OCI-LY1 (cell line): ENCODE data around the gene EPN3.

ENCODE experiments used
- EZH2 ChIP-seq: fragments of 200-600 bp; sonication (generic), shearing (Covaris generic); IDR thresholded peaks from 2 replicates; pipeline ENCODE4 v1.8.0; 2017; ENCODE audit warnings: borderline replicate concordance, mixed run types, mild to moderate bottlenecking, antibody characterized with exemption, low read length, moderate library complexity, mixed read lengths
- TF ChIP-seq, protein P1 (sequence below): fragments of 200-600 bp; sonication (generic), shearing (Covaris generic); IDR thresholded peaks from 2 replicates; pipeline ENCODE4 v1.5.1; 2017; ENCODE audit warnings: mild to moderate bottlenecking, antibody characterized with exemption, low read length, moderate library complexity, mixed read lengths

DNA sequence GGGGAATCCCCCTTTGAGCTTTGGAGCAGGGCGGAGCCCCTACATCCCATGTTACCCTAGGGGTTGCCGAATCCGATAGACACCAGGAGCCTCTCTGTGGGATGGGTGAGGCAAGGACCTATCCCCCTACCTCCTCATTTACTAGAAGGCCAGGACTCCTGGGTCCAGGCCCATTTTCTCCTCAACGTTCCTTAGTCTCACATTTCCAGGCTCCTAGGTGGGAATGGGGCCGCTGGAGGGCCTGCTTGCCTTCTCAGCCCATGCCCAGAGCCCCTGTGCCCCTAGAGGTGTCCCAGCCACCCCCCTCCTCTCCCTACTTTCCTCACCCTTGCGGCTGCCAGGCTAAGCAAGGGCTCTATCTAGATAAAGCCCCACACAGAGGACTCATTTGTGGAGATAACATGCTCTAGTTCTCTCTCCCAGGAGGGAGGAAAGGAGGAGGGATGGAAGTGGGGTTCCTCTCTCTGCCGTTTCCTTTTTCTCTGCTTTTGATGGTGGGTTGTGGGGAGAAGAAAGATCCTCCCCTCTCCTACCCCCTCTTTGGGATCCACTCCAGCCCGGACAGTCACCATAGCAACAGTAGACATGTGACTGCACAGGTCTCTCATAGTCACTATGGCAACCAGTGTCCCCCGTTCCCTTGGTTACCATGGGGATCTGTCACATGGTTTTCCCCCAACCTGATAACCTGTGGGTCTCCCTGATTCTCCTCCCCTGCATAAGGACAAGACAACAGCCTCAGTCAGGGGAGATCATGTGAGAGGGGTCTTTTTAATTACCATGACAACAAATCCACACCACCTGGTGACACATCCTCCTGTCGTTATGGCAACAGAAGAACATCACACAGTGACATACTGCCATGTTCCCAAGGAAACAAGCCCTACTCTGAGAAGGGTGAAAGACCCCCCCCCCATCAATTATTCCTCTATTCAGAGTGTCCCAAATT lies 33.1 kb downstream of the EPN3 start:
- TF ChIP-seq, protein P1, sequence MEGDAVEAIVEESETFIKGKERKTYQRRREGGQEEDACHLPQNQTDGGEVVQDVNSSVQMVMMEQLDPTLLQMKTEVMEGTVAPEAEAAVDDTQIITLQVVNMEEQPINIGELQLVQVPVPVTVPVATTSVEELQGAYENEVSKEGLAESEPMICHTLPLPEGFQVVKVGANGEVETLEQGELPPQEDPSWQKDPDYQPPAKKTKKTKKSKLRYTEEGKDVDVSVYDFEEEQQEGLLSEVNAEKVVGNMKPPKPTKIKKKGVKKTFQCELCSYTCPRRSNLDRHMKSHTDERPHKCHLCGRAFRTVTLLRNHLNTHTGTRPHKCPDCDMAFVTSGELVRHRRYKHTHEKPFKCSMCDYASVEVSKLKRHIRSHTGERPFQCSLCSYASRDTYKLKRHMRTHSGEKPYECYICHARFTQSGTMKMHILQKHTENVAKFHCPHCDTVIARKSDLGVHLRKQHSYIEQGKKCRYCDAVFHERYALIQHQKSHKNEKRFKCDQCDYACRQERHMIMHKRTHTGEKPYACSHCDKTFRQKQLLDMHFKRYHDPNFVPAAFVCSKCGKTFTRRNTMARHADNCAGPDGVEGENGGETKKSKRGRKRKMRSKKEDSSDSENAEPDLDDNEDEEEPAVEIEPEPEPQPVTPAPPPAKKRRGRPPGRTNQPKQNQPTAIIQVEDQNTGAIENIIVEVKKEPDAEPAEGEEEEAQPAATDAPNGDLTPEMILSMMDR: no peak
- TF ChIP-seq EZH2: no peak
